Activated effector memory CD4-positive, alpha-beta T cell treated with anti-CD3 and anti-CD28 coated beads, Interleukin-2, amount 50 U/mL, for 16 hours (primary cell): Measurements from ENCODE around the gene RPL36.
"Not testable (repeated sequence)": the region's sequence is repeated elsewhere in the genome, so short reads cannot be mapped to it uniquely, and the experiment has no call there.

Experiments
- DNase-seq: peaks from one replicate; pipeline ENCODE4 v3.0.0-alpha.2; 2020

RPL36 gene

DNA sequence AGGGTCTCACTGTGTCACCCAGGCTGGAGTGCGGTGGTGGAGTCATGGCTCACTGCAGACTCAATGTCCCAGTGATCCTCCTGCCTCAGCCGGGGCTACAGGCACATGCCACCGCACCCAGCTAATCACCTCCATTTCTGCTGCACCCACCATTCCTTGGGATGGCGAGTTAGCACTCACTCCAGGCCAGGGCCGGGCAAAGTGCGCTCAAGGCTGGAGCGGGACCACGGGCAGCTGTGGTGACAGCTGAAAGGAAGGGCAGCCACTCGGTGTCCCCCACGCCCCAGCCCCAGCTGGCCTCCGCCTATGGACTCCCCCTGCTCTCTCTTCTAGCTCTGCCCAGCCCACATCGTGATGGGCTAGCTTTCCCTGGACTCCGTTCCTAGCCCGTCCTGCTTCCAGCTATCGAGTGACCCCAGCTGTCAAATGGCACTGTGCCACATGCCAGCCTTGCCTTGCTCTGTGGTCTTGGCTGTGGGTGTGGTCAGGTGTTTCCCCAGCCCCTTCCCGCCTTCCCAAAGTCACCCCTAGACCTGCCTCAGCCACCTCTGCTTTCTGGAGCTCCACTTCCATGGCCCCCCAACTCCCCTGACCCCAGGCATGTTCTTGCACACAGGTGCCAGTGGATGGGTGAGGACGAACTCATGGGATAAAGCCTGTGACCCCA, 13.9 kb upstream of the RPL36 start:
- DNase-seq, result no peak

- DNase-seq, result no peak
Measured at GRCh38 chr19:5676772-5677105, 13.4 kb upstream of the RPL36 start.

- DNase-seq, result no peak
Measured at GRCh38 chr19:5677136-5677535, 13.0 kb upstream of the RPL36 start.

DNA sequence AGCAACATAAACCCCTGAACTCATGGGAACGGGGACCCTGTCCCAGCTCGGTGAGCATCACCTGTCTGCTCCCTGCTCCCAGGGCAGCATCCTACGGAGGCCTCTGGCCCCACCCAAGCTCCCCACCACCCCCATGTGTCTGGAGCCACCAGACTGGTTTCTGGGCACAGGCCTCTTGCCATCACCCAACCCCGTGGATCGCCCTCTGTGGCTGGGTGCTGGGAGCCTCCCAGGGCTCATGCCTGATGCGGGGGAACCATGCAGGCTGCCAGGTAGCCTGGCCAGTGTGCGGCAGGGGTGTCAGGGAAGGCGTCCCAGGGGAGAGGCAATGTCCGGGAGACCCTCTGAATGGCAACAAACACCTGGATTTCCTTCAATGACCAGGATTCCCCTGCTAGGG, 12.5 kb upstream of the RPL36 start:
- DNase-seq, result no peak

DNA sequence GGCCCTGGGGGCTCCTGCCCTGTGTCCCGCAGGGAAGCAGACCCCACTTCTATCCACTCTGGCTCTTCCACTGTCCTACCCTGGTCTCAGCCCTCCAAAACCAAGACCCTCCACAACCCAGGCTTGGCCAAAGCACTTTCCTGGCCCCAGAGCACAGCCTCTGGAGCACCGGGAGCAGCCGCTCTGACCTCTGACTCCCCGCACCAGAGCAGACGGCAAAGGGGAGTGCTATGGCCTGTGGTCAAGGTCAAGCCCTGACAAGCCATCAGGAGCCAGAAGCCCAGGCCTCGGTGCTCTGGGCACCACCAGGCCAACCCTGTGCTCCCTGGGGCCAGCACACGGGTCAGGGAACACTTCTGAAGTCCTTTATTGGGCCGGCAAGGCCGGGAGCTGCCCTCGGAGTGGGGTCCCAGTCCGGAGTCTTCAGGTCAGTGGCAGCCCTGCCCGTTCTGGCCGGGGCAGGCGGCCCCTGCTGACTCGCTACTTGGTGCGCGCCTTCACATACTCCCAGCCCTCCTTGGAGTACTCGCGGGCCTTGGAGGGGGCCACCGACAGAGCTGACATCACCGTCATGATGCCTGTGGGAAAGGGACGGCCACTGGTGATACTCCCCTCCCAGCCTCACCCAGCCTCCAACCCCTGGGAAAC, 11.9 kb upstream of the RPL36 start:
- no peak for DNase-seq

DNA sequence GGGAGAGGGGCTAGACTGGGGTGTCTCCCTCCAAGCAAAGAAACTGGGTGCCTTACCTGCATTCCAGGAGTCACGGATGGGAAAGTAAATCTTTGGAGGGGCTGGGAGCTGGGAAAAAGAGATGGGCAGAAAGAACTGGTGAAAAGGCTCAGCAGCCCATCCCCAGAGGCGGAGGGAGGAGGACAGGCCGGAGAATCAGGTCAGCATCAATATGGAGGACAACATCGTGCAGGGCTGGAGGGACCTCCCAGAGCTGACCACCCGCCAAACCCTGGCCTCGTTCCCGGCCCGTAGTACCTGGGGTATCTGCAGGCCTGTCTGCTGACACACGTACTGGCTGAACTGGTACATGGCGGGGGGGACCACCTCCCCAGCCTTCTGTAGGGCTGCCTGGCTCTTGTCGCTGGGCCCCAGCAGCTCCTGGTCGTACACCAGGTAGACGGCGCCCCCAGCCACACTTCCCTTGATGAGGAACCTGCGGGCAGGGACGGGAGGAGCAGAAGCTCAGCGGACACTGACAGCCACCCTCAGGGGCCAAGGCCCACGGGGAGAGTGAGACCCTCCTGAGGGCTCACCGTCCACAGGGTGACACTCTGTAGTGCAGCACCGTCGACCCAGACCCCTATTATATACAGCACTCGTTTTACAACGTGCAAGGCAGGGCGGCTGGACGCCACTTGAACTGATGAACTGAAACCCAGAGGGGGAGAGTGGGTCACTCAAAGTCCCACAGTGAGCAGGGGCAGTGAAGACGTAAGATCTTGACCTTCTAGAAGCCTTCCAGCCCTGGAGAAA, 10.6 kb upstream of the RPL36 start:
- DNase-seq, result no peak

DNA sequence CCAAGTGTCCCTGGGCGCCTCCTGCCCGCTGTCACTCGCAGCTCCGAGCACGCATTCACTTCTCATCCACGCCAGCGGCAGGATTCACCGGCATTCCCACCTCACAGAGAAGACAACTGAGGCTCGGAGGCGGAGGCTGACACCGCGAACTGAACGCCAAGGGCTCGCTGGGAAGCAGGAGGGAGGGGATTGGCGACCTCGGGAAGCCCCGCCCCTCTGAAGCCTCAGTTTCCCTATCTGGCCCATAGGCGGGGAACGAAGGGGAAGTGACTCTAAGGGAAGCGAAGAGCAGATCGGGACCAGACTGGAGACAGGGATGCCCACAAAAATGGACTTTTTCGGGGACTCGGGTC, 10.0 kb upstream of the RPL36 start:
- DNase-seq, result no peak

- DNase-seq, result peak; percentile 99
Measured at GRCh38 chr19:5680437-5681368, 9.4 kb upstream of the RPL36 start, which contains the start of the genes HSD11B1L and MICOS13. TSS of gene HSD11B1L (plus strand) at chr19:5681027. CDS start at chr19:5684833, 3,806 bp downstream. TSS of gene MICOS13 (minus strand) at chr19:5680516. CDS start at chr19:5680486, 30 bp downstream.

GRCh38 chr19:5681391-5682106, 8.5 kb upstream of the RPL36 start:
- DNase-seq, result no peak

DNA sequence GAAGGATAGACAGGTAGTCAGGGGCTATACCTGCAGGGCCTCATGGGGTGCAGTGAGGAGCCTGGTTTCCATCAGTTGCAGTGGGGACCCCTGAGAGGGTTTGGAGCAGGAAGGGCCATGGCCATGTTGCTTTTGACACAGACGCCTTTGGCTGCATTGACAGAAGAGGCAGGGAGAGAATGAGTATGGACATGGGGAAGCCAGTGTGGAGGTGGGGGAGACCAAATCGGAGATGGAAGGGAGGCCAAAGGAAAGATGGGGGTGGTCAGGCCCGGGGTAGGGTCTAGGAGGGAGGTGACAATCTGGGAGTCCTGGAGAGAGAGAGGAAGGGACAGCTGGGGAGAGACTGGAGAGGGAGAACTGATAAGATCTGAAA, 8.0 kb upstream of the RPL36 start:
- no peak for DNase-seq

- DNase-seq, result no peak
Measured at GRCh38 chr19:5683177-5683886, 6.8 kb upstream of the RPL36 start.

- no peak for DNase-seq
Measured at GRCh38 chr19:5684694-5685430, 5.2 kb upstream of the RPL36 start.

GRCh38 chr19:5686326-5686646, 3.8 kb upstream of the RPL36 start:
- no peak for DNase-seq

DNA sequence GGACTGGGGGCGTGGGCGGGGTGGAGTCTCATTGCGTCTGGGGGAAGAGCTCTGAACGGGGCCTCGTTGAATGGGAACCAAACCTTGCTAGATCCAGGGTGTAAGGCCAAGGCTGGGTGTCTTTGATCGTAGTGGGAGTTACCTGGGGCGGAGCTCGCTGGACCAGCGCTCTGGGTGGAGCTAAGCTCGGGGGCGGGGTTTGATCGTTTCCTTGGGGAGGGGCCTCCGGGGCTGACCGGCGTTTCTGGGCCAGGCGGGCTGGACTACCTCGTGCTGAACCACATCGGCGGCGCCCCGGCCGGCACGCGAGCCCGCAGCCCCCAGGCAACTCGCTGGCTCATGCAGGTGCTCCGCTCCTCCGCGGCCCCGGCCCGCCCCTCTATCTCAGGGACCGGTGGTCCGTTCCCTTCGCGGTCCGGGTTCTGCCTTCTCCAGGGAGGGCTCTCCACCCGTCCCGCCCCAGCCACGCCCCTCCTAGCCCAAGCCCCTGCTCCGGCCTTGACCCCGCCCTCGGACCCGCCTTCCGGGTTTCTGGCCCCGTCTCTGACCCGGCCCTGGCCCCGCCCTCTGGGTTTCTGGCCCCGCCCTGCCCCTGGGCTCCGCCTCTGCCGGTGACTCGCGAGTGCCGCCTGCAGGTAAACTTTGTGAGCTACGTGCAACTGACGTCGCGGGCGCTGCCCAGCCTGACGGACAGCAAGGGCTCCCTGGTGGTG, 3.3 kb upstream of the RPL36 start:
- DNase-seq, result peak; percentile 99

GRCh38 chr19:5687360-5688198, 2.5 kb upstream of the RPL36 start:
- no peak for DNase-seq

DNA sequence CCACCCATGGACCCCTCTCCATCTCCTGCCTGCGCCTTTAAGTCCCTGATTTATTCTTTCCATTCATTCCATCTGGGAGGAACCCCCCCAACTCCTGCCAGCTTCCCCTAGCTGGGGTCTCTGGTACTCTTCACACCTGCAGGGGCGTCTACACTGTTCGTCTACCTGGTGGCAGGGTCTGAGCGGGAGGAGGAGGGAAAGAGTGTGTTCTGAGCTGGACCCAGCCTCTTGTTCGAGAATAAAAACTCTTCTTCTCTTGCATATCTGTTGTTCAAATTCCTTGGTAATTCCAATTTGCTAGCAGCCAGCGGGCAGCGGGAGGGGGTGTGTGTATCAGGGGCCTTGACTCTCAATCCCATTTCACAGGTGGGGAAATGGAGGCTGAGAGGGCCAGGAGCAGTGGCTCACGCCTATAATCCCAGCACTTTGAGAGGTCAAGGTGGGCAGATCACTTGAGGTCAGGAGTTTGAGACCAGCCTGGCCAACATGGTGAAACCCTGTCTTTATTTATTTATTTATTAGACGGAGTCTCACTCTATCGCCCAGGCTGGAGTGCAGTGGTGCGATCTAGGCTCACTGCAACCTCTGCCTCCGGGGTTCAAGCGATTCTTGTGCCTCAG, 1.7 kb upstream of the RPL36 start:
- not testable (repeated sequence) for DNase-seq

DNA sequence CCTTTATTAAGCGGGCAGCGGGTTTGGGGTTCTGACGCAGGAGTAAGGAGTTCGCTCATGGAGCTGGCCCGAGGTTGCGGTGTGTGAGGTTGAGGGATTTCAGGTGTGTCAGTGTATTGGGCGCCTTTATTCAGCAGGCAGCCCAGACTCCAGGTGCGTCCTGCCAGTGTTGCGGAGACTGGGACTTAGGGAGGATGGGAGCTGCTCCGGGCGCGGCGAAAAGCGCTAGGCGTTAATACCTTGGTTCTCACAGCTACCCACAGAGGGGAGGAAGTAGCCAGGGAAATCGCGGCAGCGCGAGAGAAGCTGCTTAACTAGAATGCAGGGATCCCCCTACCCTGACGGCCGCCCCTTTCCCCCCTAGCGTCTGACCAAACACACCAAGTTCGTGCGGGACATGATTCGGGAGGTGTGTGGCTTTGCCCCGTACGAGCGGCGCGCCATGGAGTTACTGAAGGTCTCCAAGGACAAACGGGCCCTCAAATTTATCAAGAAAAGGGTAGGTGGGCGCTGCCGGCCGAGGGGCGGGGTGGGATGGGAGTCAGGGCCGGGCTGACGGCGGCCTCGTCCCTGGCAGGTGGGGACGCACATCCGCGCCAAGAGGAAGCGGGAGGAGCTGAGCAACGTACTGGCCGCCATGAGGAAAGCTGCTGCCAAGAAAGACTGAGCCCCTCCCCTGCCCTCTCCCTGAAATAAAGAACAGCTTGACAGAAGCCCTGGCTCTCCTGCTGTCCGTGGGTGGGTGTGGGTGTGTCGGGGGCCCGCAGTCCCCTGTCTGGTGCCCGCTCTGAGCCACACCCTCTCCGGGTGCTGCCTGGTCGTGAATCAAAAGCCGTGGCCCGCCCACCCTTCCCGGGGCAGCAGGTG, 1.1 kb downstream of the RPL36 start:
- peak; percentile 86 for DNase-seq
